Uterus (tissue), 4 donors: ENCODE measurements around the gene ERVK3-1. TPM values are rescaled to one million over a fixed set of nuclear protein-coding genes. Genes with fewer than 3 reads are reported as not detected.

Experiments used
- DNase-seq, 2 donors: peaks; one replicate each; pipeline ENCODE4 v3.0.0-alpha.2; 2019 to 2020
- H3K27ac ChIP-seq, 2 donors: fragments of 200-600 bp; sonication (generic); 1 replicate in 1 of 2; 2 replicates in 1 of 2; pipeline ENCODE4 v1.5.1; 2016 to 2018
- H3K27me3 ChIP-seq, 2 donors: fragments of 200-600 bp; sonication (generic); one replicate each; pipeline ENCODE4 v1.5.1; 2018 to 2019; ENCODE audit warnings: control low read depth in 1 of 2
- H3K36me3 ChIP-seq, 2 donors: fragments of 200-600 bp; sonication (generic); one replicate each; pipeline ENCODE4 v1.5.1; 2019; ENCODE audit warnings: control low read depth in 1 of 2
- H3K4me1 ChIP-seq, 2 donors: fragments of 200-600 bp; sonication (generic); one replicate each; pipeline ENCODE4 v1.5.1; 2018 to 2019; ENCODE audit warnings: control low read depth in 1 of 2
- H3K4me3 ChIP-seq, 2 donors: fragments of 200-600 bp; sonication (generic); 1 replicate in 1 of 2; 2 replicates in 1 of 2; pipeline ENCODE4 v1.5.1; 2018 to 2019; ENCODE audit warnings: mild to moderate bottlenecking in 1 of 2
- H3K9me3 ChIP-seq, 2 donors: fragments of 200-600 bp; sonication (generic); one replicate each; pipeline ENCODE4 v1.5.1; 2019; ENCODE audit warnings: control low read depth in 1 of 2
- POLR2A ChIP-seq, 2 donors: fragments of 450-650 bp; IDR thresholded peaks; one replicate each; pipeline ENCODE4 v1.6.1; 2016; ENCODE audit warnings: antibody characterized with exemption in 2 of 2, mild to moderate bottlenecking in 1 of 2, moderate library complexity in 1 of 2
- intact Hi-C: fragments of 100-400 bp; cut with DNase I; formaldehyde crosslinking; loops from one replicate; pipeline ENCODE4 v1.15.1; 2023; ENCODE audit warnings: low total_unique reads
- total RNA-seq, 4 donors: library from RNA; depleted of rRNA in 3 of 4; stranded (reverse); fragments of >200 nt in 3 of 4; gene quantifications; one replicate each; pipeline versions ENCODE4 v1.1.0 to v1.2.4, GENCODE V29; 2014 to 2023
- TF ChIP-seq, protein P1 (sequence below), 4 experiments: fragments of 200-600 bp in 2 of 4; fragments of 450-650 bp in 2 of 4; sonication (generic) in 2 of 4; IDR thresholded peaks; one replicate each; pipeline ENCODE4 v1.5.1; 2016 to 2019; ENCODE audit warnings: antibody characterized with exemption in 4 of 4, mild to moderate bottlenecking in 2 of 4, moderate library complexity in 1 of 4
- donor health status: DM: yes; HTN: yes; CAD: no.

Gene ERVK3-1
- total RNA-seq, 4 donors from 2014 or later = 27.1 to 62.1 (median 39.2) TPM

DNA sequence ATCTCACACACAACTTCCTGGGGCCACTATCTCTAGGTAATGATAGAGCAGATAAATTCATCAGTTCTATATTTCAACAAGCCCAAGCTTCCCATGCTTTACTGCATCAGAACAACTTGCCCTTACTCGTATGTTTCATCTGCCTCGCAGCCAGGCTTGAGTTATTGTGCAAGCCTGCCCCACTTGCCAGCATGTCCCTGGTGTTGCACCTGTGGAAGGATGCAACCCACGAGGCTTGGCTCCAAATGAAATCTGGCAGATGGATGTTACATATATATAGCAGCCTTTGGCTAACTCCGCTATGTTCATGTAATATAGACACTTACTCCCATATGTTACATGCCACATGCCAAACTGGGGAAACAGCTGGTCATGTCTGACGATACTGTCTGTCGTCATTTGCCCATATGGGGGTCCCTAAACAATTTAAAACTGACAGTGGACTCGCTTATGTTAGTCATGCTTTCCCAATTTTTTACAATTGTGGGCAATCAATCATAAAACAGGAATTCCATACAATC, 6.2 kb downstream of the ERVK3-1 start:
- intact Hi-C loops = no loop called here
- H3K4me3 ChIP-seq = no peak overlapping the region
- no peaks in the 10 kb centered on the region for H3K9me3 ChIP-seq
- TF ChIP-seq, protein P1, sequence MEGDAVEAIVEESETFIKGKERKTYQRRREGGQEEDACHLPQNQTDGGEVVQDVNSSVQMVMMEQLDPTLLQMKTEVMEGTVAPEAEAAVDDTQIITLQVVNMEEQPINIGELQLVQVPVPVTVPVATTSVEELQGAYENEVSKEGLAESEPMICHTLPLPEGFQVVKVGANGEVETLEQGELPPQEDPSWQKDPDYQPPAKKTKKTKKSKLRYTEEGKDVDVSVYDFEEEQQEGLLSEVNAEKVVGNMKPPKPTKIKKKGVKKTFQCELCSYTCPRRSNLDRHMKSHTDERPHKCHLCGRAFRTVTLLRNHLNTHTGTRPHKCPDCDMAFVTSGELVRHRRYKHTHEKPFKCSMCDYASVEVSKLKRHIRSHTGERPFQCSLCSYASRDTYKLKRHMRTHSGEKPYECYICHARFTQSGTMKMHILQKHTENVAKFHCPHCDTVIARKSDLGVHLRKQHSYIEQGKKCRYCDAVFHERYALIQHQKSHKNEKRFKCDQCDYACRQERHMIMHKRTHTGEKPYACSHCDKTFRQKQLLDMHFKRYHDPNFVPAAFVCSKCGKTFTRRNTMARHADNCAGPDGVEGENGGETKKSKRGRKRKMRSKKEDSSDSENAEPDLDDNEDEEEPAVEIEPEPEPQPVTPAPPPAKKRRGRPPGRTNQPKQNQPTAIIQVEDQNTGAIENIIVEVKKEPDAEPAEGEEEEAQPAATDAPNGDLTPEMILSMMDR (IDR thresholded peaks at IDR 0.05) = no peak
- no peak for TF ChIP-seq POLR2A (IDR thresholded peaks at IDR 0.05)
- no peaks in the 10 kb centered on the region for H3K36me3 ChIP-seq
- no peak for DNase-seq
- H3K27me3 ChIP-seq = no peaks in the 10 kb centered on the region
- no peaks in the 10 kb centered on the region for H3K4me1 ChIP-seq
- H3K27ac ChIP-seq = no peak overlapping the region

DNA sequence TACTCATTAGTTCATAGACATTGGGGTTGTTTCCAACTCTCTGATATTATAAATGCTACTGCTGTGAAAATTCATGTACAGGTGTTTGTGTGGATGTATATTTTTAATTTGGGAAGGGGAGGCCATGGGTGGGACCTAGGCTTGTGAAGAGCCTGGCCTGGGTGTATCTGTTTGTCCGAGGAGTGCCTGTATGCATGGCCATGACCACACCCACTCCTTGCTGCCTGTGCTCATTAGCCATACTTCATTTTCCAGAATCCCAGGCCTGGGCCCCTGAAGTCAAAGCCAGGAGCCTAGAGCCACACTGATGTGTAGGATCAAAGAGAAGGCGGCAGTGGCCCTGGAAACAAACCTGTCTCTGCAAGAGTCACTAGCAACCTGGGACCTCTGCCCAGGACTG, 10.4 kb downstream of the ERVK3-1 start:
- H3K36me3 ChIP-seq = no peaks in the 10 kb centered on the region
- no peaks in the 10 kb centered on the region for H3K4me1 ChIP-seq
- DNase-seq = no peak
- no peaks in the 10 kb centered on the region for H3K27me3 ChIP-seq
- intact Hi-C loops = no loop called here
- TF ChIP-seq, protein P1 (IDR thresholded peaks at IDR 0.05) = no peak
- no peak for TF ChIP-seq POLR2A (IDR thresholded peaks at IDR 0.05)
- no peak overlapping the region for H3K4me3 ChIP-seq
- H3K27ac ChIP-seq = no peak overlapping the region
- H3K9me3 ChIP-seq = no peaks in the 10 kb centered on the region

DNA sequence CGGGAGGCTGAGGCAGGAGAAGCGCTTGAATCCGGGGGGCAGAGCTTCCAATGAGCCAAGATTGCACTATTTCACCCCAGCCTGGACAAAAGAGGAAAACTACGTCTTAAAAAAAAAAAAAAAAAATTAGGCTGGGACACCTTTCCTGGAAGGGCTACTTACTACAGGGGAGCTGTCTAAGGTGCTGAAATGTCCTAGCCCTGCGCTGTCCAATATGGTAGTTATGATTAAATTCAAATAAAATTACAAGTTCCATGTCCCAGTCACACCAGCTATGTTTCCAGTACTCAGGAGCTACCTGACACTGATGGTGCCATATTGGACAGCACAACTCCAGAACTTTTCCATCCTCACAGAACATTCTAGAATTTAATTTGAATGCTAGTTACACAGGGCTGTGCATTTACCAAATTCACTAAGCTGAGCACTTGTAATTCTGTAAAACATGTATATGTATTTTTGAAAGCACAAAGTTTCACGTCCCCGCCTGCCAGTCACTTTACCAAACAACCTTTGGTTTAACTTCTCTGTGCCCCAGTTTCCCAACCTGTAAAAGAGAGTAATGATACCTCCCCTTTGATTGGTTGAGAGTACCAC, 12.4 kb downstream of the ERVK3-1 start:
- Histone ChIP-seq H3K27me3 (no peaks in the 10 kb centered on the region), H3K4me3 (no peak overlapping the region), H3K4me1 (no peaks in the 10 kb centered on the region), H3K27ac (no peak overlapping the region), H3K9me3 (no peaks in the 10 kb centered on the region), H3K36me3 (no peaks in the 10 kb centered on the region)
- no peak for DNase-seq
- intact Hi-C loops = no loop called here
- TF ChIP-seq POLR2A (IDR thresholded peaks at IDR 0.05) = no peak
- TF ChIP-seq, protein P1 (IDR thresholded peaks at IDR 0.05) = no peak

DNA sequence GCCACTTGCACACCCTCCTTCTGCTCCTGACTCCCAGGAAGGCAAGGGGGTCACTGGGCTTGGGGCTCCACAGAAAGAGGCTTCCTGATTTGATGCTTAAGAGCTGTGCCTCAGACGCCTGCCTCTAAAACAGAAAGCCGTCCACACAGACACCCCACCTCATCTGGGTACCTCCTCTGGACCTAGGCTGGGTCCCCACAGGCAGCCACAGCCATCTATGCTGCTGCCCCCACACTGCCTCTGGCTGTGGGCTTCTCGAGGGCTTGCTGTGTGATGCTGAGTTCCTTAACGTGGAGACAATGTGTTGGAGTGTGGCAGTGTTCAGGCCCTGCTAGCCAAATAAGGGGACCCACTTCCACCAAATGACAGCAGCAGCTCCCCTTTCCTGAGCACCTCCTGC, 13.1 kb downstream of the ERVK3-1 start:
- H3K9me3 ChIP-seq = no peaks in the 10 kb centered on the region
- TF ChIP-seq, protein P1 (IDR thresholded peaks at IDR 0.05) = no peak
- TF ChIP-seq POLR2A (IDR thresholded peaks at IDR 0.05) = no peak
- no peak overlapping the region for H3K27ac ChIP-seq
- H3K4me1 ChIP-seq = no peaks in the 10 kb centered on the region
- no peak overlapping the region for H3K4me3 ChIP-seq
- H3K36me3 ChIP-seq = no peaks in the 10 kb centered on the region
- H3K27me3 ChIP-seq = no peaks in the 10 kb centered on the region
- intact Hi-C loops = no loop called here
- DNase-seq = no peak

DNA sequence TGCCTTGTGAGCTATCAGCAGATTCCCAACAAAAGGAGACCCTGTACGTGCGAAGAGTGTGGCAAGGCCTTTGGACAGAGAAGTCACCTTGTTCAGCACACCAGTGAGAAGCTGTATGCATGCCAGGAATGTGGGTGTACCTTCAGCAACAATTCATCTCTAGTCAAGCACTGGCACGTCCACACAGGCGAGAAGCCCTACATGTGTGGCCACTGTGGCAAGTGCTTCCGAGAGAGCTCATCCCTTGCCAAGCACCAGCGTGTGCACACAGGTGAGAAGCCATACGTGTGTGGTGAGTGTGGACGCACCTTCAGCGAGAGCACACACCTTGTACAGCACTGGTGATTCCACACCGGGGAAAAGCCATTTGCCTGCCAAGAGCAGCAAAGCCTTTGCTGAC, 14.1 kb downstream of the ERVK3-1 start:
- Histone ChIP-seq H3K4me1 (no peaks in the 10 kb centered on the region), H3K27me3 (no peaks in the 10 kb centered on the region), H3K27ac (no peak overlapping the region), H3K36me3 (no peaks in the 10 kb centered on the region), H3K4me3 (no peak overlapping the region), H3K9me3 (no peaks in the 10 kb centered on the region)
- DNase-seq = no peak
- TF ChIP-seq, protein P1 (IDR thresholded peaks at IDR 0.05) = no peak
- no peak for TF ChIP-seq POLR2A (IDR thresholded peaks at IDR 0.05)
- intact Hi-C loops = no loop called here
